ENCODE data around the gene HOXA2. TPM values are rescaled to one million over a fixed set of nuclear protein-coding genes. Genes with fewer than 3 reads are reported as not detected.

HOXA2 gene
- total and polyA plus RNA-seq, 4 donors: 0.05 to 0.13 (median 0.08) TPM

DNA sequence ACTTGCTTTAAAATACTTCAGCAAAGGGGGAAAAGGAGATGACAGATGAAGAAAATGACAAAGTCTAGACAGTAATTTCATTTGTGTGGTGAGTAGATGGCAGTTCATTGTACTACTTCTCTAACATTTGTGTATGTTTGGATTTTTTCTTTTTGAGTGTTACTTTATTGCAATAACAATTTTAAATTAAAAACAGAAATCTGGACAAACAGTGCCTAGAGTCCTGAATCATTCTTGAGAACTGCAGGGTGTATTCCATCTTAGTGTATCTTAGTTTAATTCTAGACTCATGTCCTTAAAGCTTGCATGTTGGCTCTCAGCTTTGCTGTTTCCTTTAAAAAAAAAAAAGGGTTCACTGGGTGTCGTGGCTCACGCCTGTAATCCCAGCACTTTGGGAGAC, 37.8 kb downstream of the HOXA2 start:
- Histone ChIP-seq H3K9me3 (ENCODE audit: control insufficient read depth in 4 of 4, low read length in 3 of 4) (no peaks in the 10 kb centered on the region), H3K9ac (ENCODE audit: low read depth in 1 of 2, low read length in 2 of 2) (no peak overlapping the region), H3K36me3 (ENCODE audit: control insufficient read depth in 4 of 4, insufficient read depth in 3 of 4, low read depth in 1 of 4, low read length in 3 of 4) (no peaks in the 10 kb centered on the region), H3K27ac (ENCODE audit: low read depth in 1 of 2, low read length in 2 of 2) (no peak overlapping the region), H3K4me3 (ENCODE audit: low read depth in 1 of 3, low read length in 3 of 3) (no peak overlapping the region), H3K4me1 (ENCODE audit: control insufficient read depth in 4 of 4, insufficient read depth in 4 of 4, low read length in 3 of 4) (no peaks in the 10 kb centered on the region), H3K27me3 (ENCODE audit: control insufficient read depth in 4 of 4, insufficient read depth in 4 of 4, low read length in 3 of 4) (no peaks in the 10 kb centered on the region)
- no peak for TF ChIP-seq GABPA (IDR thresholded peaks at IDR 0.05 in 1 of 2, conservative IDR thresholded peaks at IDR 0.05 in 1 of 2)
- TF ChIP-seq, protein P1, sequence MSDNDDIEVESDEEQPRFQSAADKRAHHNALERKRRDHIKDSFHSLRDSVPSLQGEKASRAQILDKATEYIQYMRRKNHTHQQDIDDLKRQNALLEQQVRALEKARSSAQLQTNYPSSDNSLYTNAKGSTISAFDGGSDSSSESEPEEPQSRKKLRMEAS (IDR thresholded peaks at IDR 0.05): no peak
- no peak for TF ChIP-seq HNF4A (conservative IDR thresholded peaks at IDR 0.05)
- TF ChIP-seq RAD21 (IDR thresholded peaks at IDR 0.05): no peak
- TF ChIP-seq FOXA2 (IDR thresholded peaks at IDR 0.05): no peak
- WGBS: 85% methylated on average over 2 of the region's 2 CpGs
- no peak for DNase-seq (ENCODE audit: low spot score)

DNA sequence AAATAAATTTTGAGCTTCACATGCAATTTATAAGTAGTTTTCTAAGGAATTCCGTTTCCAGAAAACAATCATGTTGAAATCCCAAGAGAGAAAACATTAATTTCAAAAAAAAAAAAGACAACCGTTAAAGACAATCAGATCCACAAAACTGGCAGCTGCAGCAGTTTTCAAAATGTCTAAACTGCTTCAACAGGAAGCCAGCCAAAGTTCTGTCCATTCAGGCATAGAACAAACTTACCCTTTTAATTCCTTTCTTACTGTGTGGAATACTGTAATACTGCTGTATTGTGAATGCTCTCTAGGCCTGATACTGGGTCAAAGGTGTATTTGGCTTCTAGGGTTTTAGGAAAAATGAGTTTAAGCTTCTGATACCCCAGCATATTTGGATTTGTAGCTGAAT, 38.3 kb downstream of the HOXA2 start:
- Histone ChIP-seq H3K9me3 (ENCODE audit: control insufficient read depth in 4 of 4, low read length in 3 of 4) (no peaks in the 10 kb centered on the region), H3K9ac (ENCODE audit: low read depth in 1 of 2, low read length in 2 of 2) (no peak overlapping the region), H3K36me3 (ENCODE audit: control insufficient read depth in 4 of 4, insufficient read depth in 3 of 4, low read depth in 1 of 4, low read length in 3 of 4) (no peaks in the 10 kb centered on the region), H3K4me1 (ENCODE audit: control insufficient read depth in 4 of 4, insufficient read depth in 4 of 4, low read length in 3 of 4) (no peaks in the 10 kb centered on the region), H3K27ac (ENCODE audit: low read depth in 1 of 2, low read length in 2 of 2) (no peak overlapping the region), H3K4me3 (ENCODE audit: low read depth in 1 of 3, low read length in 3 of 3) (no peak overlapping the region), H3K27me3 (ENCODE audit: control insufficient read depth in 4 of 4, insufficient read depth in 4 of 4, low read length in 3 of 4) (no peaks in the 10 kb centered on the region)
- no peak for TF ChIP-seq RXRA (IDR thresholded peaks at IDR 0.05)
- TF ChIP-seq, protein P2, sequence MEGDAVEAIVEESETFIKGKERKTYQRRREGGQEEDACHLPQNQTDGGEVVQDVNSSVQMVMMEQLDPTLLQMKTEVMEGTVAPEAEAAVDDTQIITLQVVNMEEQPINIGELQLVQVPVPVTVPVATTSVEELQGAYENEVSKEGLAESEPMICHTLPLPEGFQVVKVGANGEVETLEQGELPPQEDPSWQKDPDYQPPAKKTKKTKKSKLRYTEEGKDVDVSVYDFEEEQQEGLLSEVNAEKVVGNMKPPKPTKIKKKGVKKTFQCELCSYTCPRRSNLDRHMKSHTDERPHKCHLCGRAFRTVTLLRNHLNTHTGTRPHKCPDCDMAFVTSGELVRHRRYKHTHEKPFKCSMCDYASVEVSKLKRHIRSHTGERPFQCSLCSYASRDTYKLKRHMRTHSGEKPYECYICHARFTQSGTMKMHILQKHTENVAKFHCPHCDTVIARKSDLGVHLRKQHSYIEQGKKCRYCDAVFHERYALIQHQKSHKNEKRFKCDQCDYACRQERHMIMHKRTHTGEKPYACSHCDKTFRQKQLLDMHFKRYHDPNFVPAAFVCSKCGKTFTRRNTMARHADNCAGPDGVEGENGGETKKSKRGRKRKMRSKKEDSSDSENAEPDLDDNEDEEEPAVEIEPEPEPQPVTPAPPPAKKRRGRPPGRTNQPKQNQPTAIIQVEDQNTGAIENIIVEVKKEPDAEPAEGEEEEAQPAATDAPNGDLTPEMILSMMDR (IDR thresholded peaks at IDR 0.05; ENCODE audit: low read depth, low read length, missing input control): no peak
- TF ChIP-seq, protein P1 (IDR thresholded peaks at IDR 0.05): no peak
- no peak for TF ChIP-seq RAD21 (IDR thresholded peaks at IDR 0.05)
- TF ChIP-seq, protein P3, sequence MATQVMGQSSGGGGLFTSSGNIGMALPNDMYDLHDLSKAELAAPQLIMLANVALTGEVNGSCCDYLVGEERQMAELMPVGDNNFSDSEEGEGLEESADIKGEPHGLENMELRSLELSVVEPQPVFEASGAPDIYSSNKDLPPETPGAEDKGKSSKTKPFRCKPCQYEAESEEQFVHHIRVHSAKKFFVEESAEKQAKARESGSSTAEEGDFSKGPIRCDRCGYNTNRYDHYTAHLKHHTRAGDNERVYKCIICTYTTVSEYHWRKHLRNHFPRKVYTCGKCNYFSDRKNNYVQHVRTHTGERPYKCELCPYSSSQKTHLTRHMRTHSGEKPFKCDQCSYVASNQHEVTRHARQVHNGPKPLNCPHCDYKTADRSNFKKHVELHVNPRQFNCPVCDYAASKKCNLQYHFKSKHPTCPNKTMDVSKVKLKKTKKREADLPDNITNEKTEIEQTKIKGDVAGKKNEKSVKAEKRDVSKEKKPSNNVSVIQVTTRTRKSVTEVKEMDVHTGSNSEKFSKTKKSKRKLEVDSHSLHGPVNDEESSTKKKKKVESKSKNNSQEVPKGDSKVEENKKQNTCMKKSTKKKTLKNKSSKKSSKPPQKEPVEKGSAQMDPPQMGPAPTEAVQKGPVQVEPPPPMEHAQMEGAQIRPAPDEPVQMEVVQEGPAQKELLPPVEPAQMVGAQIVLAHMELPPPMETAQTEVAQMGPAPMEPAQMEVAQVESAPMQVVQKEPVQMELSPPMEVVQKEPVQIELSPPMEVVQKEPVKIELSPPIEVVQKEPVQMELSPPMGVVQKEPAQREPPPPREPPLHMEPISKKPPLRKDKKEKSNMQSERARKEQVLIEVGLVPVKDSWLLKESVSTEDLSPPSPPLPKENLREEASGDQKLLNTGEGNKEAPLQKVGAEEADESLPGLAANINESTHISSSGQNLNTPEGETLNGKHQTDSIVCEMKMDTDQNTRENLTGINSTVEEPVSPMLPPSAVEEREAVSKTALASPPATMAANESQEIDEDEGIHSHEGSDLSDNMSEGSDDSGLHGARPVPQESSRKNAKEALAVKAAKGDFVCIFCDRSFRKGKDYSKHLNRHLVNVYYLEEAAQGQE (IDR thresholded peaks at IDR 0.05): no peak
- TF ChIP-seq NR2F2 (IDR thresholded peaks at IDR 0.05): no peak
- TF ChIP-seq EGR1 (IDR thresholded peaks at IDR 0.05; ENCODE audit: low read depth in 2 of 2): no peak
- TF ChIP-seq, protein P4, sequence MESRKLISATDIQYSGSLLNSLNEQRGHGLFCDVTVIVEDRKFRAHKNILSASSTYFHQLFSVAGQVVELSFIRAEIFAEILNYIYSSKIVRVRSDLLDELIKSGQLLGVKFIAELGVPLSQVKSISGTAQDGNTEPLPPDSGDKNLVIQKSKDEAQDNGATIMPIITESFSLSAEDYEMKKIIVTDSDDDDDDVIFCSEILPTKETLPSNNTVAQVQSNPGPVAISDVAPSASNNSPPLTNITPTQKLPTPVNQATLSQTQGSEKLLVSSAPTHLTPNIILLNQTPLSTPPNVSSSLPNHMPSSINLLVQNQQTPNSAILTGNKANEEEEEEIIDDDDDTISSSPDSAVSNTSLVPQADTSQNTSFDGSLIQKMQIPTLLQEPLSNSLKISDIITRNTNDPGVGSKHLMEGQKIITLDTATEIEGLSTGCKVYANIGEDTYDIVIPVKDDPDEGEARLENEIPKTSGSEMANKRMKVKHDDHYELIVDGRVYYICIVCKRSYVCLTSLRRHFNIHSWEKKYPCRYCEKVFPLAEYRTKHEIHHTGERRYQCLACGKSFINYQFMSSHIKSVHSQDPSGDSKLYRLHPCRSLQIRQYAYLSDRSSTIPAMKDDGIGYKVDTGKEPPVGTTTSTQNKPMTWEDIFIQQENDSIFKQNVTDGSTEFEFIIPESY (IDR thresholded peaks at IDR 0.05): no peak
- no peak for TF ChIP-seq FOXA1 (IDR thresholded peaks at IDR 0.05)
- DNase-seq (ENCODE audit: low spot score): no peak
- 43% methylated on average over 2 of the region's 2 CpGs for WGBS
